Mucosa of rectum (tissue), 2 donors: ENCODE results near the gene GOLGA6L25.
"Not testable (repeated sequence)": the region's sequence is repeated elsewhere in the genome, so short reads cannot be mapped to it uniquely, and the experiment has no call there.

Experiments
- H3K27ac ChIP-seq, 2 donors: one replicate each; pipeline ENCODE4 v1.7.0; 2013; ENCODE audit warnings: inconsistent platforms in 2 of 2, low read depth in 2 of 2, low read length in 2 of 2
- H3K27me3 ChIP-seq, 2 donors: one replicate each; pipeline ENCODE4 v1.7.0; 2013; ENCODE audit warnings: low read length in 2 of 2; ENCODE audit not compliant: control insufficient read depth in 2 of 2, insufficient read depth in 2 of 2
- H3K36me3 ChIP-seq, 2 donors: one replicate each; pipeline ENCODE4 v1.7.0; 2013; ENCODE audit warnings: low read length in 2 of 2; ENCODE audit not compliant: control insufficient read depth in 2 of 2, insufficient read depth in 2 of 2
- H3K4me1 ChIP-seq, 2 donors: one replicate each; pipeline ENCODE4 v1.7.0; 2013; ENCODE audit warnings: low read length in 2 of 2, mild to moderate bottlenecking in 1 of 2; ENCODE audit not compliant: control insufficient read depth in 2 of 2, insufficient read depth in 2 of 2
- H3K4me3 ChIP-seq, 2 donors: one replicate each; pipeline ENCODE4 v1.7.0; 2013; ENCODE audit warnings: low read length in 2 of 2
- H3K9ac ChIP-seq, 2 donors: one replicate each; pipeline ENCODE4 v1.7.0; 2013; ENCODE audit warnings: low read length in 2 of 2, low read depth in 1 of 2, mild to moderate bottlenecking in 1 of 2
- H3K9me3 ChIP-seq, 2 donors: one replicate each; pipeline ENCODE4 v1.7.0; 2013; ENCODE audit warnings: low read length in 2 of 2; ENCODE audit not compliant: control insufficient read depth in 2 of 2
- donor health status: healthy.
- donor health status: Normal muscosa, but diverticular disease.

GOLGA6L25 gene

GRCh38 chr15:28597471-28597870 is 44.1 kb downstream of the GOLGA6L25 start:
- not testable (repeated sequence) for H3K9ac ChIP-seq, H3K36me3 ChIP-seq, H3K4me1 ChIP-seq, H3K9me3 ChIP-seq, H3K27me3 ChIP-seq, H3K4me3 ChIP-seq, H3K27ac ChIP-seq

GRCh38 chr15:28598209-28598608 is 44.8 kb downstream of the GOLGA6L25 start:
- not testable (repeated sequence) for H3K4me1 ChIP-seq, H3K36me3 ChIP-seq, H3K4me3 ChIP-seq, H3K27me3 ChIP-seq, H3K9me3 ChIP-seq, H3K9ac ChIP-seq, H3K27ac ChIP-seq

GRCh38 chr15:28602152-28602551 is 48.8 kb downstream of the GOLGA6L25 start:
- not testable (repeated sequence) for H3K9ac ChIP-seq, H3K9me3 ChIP-seq, H3K36me3 ChIP-seq

More at GRCh38 chr15:28602152-28602551, 48.8 kb downstream of the GOLGA6L25 start:
- H3K4me1 ChIP-seq, H3K27me3 ChIP-seq, H3K27ac ChIP-seq, H3K4me3 ChIP-seq: not testable (repeated sequence)
